GM18868 (cell line): ENCODE data around the gene TLR10.
"Not testable (repeated sequence)": the region's sequence is repeated elsewhere in the genome, so short reads cannot be mapped to it uniquely, and the experiment has no call there.

Experiments
- ATAC-seq: cut with Tn5 transposase; IDR thresholded peaks from one replicate; pipeline ENCODE4 v1.9.1; 2021; ENCODE audit warnings: mild to moderate bottlenecking, moderate library complexity; ENCODE audit not compliant: unreplicated experiment

Gene TLR10

GRCh38 chr4:38768968-38769394 is 13.8 kb downstream of the TLR10 start:
- peak; percentile 65 for ATAC-seq

DNA sequence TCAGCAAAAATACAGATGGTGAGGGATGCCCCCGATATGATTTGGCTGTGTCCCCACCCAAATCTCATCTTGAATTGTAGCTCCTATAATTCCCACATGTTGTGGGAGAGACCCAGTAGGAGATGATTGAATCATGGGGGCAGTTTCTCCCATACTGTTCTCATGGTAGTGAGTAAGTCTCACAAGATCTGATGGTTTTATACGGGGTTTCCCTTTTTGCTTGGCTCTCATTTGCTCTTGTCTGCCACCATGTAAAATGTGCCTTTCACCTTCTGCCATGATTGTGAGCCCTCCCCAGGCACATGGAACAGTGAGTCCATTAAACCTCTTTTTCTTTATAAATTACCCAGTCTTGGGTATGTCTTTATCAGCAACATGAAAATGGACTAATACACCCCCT is 15.8 kb downstream of the TLR10 start:
- not testable (repeated sequence) for ATAC-seq

- no peak for ATAC-seq
These were observed 17.4 kb downstream of the TLR10 start for GRCh38 chr4:38765382-38765781.

DNA sequence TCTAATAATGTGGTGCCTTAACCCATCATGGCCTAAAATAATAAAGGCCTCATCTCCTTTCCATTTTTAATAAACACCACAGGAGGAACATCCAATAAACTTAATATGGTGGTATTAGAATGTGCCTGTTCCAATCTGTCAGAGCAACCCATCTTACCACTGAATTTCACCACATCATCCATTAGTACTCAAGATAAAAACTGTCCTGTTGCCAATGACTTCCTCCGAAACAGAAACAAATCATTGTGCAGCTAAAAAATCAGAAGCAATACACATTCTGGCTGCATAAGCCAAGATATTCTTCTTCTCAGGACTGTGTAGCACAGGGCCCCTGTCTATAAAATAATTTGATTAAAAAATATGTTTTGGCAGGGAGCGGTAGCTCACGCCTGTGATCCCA is 18.5 kb downstream of the TLR10 start:
- ATAC-seq = no peak

- ATAC-seq = peak; percentile 33
These were observed 20.2 kb downstream of the TLR10 start for GRCh38 chr4:38762560-38762959.

DNA sequence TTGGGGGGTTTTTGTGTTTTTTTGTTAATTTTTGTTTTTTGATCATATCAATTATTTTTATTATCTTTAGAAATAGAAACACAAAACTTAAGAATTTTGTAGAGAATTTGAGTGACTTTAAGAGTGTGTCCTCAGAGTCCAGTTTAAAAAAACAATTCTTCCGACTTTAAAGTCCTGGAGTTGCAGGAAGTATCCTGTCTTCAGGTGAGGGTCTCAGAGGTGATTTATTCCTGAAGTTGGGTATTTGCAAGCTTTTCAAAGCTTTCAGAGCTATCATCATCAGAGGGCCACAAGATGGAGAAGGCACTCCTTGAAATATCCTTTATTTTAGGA is 23.0 kb downstream of the TLR10 start:
- no peak for ATAC-seq

GRCh38 chr4:38759113-38759789 is 23.5 kb downstream of the TLR10 start:
- no peak for ATAC-seq

- ATAC-seq = no peak
These were observed 24.7 kb downstream of the TLR10 start for GRCh38 chr4:38757945-38758600.

GRCh38 chr4:38752941-38753806 is 29.6 kb downstream of the TLR10 start:
- ATAC-seq = no peak

DNA sequence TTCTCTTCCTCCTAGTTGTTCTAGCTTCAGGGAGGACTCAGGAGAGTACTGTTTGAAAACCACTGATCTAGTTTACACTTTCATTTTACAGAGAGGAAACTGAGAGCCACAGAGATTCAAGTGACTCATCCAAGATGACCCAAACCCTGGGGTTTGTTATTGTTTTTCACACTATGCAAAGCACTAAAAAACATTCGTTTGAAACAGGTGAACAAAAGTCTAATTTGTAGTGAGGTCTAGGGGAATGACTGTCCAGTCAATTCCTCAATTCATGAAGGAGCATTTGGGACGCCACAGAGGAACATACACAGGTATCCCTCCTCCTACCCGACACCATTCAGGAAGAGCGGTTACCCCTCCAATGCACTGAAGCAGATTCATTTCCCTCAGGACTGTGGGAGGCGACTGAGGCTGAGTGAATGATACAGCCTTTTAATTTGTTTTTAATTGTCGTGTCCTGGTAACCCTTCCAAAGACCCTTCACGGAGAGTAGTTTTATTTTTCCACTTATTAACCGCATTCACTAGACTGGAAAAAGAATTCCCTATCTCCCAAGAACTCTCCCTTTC is 30.3 kb downstream of the TLR10 start:
- ATAC-seq = peak; percentile 98

DNA sequence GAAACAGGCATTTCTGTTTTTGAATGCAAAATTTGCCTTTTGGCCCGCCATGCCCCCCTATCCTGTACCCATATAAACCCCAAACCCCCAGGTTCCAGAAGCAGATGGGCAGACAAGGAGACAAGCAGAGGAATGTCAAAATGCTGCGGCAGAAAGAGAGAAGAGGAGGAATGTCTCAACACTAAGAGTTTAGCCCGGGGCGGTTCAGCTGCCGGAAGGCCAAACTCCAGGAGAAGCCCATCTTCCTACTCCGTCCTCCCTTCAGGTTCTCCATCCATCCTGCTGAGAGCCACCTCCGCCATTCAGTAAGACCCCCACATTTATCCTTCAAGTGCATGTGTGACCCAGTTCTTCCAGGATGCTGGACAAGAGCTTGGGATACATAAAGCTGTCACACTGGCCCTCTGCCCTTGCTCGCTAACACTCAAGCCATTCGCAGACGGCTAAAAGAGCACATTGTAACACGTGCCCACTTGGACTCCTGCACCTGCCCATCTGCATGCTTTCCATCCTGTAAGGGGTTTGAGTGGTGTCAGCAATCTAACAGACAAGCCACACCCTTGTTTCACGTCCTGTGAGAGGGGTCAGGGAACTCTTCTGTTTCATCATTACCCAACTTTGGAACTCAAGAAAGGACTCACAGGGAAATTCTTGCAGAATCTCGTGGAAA is 31.3 kb downstream of the TLR10 start:
- ATAC-seq = no peak

GRCh38 chr4:38749336-38749735 is 33.5 kb downstream of the TLR10 start:
- no peak for ATAC-seq

DNA sequence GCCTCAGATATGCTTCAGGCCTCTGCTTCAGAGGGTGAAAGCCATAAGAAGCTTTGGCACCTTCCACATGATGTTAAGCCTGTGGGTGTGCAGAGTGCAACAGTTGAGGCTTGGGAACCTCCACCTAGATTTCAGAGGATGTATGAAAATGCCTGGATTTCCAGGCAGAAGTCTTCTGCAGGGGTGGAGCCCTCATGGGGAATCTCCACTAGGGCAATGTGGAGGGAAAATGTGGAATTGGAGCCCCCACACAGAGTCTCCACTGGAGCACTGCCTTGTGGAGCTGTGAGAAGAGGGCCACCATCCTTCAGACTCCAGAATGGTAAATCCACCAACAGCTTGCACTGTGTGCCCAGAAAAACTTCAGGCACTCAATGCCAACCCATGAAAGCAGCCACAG is 35.2 kb downstream of the TLR10 start:
- ATAC-seq = no peak

GRCh38 chr4:38745881-38746280 is 36.9 kb downstream of the TLR10 start:
- no peak for ATAC-seq

DNA sequence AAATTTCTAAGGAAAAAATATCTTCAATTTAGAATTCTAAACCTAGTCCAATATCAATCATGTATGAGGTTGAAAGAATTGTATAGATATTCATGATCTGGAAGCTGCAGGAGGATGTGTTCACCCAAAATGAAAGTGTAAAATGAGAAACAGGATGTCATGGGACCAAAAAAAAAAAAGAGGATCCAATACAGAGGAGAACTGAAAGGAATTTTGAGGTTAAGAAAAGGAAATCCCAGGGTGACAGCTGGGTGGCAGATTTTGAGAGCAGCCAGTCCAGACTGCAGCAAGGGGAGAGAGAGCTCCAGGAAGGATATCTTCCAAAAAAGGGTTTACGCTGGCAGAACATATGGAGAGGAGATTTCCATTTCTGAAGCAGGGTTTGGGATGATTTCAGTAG is 38.9 kb downstream of the TLR10 start:
- ATAC-seq = no peak

DNA sequence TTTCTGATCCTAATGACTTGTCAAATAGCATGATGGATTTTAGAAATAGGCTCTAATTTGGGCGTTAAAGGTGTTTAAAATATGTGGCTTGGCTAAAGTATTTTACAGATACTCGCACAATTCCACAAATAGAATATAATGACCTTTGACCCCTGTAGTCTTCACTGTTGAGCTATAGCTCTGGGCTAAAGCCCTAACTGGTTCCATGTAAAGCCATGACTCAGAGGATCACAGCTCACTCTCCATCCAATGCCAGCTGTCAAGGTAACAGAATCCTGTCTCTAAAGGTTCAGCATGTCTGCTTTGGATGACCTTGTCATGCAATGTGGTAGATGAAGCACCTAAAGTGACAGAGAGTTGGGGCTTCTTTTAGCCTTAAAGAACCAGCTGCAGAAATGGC is 42.5 kb downstream of the TLR10 start:
- no peak for ATAC-seq

DNA sequence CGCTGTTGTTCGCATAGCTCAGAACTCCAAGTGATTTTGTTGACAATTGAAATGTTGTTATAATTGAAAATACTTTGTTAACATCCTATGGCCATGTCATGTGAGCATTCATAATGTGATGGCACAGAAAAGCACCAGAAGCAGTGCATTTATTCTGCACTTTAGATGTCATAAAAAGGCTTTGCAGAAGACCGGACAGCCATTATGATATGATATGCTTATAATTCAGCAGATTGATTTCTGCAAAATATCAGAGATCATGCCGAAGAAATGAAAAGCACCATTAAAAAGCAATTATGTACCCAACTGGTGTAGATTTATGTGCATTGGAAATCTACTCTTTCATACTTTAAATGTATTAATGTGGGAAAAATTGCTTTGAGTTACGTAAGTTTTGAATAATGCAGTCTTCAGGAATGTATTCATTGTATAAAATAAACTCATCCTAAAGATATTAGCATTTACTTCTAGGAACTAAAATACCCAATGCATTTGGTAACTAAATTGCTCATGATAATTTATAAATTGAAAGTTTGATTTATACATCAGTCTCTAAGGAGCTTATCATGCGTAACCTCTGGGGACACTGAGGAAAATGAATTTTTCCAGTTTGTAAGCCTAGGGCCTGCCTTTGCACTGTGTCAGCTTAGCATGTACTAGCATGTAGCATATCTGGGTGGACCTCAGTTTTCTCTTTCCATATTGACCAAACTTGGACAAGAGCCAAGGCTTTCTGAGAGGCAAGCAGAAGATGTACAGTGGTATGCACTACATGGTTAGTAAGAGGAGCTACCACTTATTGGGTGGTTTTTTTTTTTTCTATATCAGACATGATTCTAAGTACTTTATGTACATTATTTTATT is 43.6 kb downstream of the TLR10 start:
- ATAC-seq = no peak

DNA sequence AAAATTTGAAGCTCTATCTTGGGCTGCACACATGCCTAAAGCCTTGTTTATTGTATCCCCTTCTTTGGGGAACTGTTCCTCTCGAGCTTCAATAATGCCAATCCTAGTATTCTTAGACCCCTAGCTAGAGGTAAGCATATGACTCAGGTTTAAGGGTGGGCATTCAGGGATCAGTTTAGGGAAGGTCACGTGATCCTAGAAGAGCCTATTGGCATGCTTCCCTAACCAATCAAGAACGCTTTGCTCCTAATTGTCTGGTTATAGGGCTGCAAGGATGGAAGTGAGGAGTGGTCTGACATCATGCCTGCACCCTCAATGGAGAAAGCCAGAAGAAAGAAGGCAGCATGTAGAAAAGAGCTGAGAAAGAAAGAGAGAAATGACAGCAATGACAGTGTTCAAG is 46.9 kb downstream of the TLR10 start:
- no peak for ATAC-seq

DNA sequence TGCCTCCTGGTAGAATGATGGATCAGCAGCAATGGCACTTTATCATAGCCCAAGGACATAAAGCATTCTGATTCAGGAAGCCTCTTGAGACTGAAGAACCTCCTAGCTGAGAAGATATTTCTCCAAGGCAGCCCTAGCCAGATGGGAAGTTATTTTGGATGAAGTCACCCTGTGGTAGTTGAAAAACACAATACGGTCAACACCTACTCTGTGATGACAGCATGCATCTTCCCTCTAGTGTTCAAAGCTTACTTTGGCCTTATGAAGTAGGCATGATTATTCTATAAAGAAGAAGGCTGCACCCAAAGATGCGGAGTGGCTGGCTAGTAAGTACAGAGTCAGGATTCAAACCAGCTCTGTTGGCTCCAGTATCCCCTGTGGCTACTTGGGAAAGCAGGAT is 47.9 kb downstream of the TLR10 start:
- ATAC-seq = no peak

- no peak for ATAC-seq
These were observed 48.3 kb downstream of the TLR10 start for GRCh38 chr4:38734446-38734845.
